WI38 (cell line): ENCODE data around the gene VWA1.
"Not testable (repeated sequence)": the region's sequence is repeated elsewhere in the genome, so short reads cannot be mapped to it uniquely, and the experiment has no call there.

Experiments
- H3K4me3 ChIP-seq: 2 replicates; pipeline ENCODE4 v1.5.1; 2011; ENCODE audit warnings: low read depth, mild to moderate bottlenecking, control low read depth, low read length
- CTCF ChIP-seq: IDR thresholded peaks from 2 replicates; pipeline ENCODE4 v1.5.1; 2012; ENCODE audit warnings: low read depth, mild to moderate bottlenecking, control low read depth, low read length

The VWA1 gene

DNA sequence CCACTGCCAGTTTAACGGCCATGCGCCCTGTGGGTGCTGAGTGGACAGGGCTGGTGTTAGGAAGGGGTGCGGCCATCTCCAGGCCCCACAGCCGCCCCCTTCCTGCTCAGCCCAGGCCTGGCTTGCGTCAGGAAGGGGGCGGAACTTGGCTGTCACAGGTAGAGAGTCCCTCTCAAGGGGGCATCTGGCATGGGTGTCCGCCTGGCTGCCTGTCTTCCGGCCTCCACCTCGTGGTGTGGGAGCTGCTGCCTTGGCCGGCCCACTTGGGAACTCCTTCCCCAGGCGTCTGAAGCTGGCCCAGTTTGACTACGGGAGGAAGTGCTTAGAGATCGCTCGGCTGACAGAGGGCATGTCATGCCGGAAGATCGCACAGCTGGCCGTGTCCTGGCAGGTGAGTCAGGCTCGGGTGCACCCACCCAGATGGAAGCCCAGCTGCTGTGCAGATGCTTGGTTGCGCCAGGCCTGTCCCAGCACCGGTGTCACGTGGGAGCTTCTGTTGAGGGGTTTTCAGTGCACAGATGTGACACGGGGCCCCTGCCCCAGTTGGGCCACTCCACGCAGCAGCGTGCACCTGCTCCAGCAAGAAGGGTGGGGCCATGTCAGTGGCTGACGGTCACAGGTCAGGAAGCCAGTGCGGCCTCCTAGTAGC is 27.0 kb downstream of the VWA1 start:
- no peak overlapping the region for H3K4me3 ChIP-seq

DNA sequence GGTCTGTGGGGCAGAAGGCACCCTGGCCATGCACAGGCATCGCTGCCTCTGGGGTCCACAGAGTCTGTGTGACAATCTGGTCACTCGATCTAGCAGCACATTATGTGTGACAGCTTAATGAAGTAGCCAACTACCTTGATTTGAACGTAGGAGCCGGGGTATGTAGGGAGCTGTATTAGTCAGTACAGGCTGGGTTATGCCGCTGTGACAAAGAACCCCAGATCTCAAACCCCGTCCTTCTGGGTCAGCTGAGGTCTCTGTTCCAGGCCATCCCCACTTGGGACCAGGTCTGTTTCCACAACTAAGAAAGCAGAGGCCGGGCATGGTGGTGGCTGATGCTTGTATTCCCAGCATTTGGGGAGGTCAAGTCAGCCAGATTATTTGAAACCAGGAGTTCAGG is 27.8 kb downstream of the VWA1 start:
- no peak overlapping the region for H3K4me3 ChIP-seq
- no peak for TF ChIP-seq CTCF

More for the DNA sequence above, 27.0 kb downstream of the VWA1 start:
- TF ChIP-seq CTCF = no peak

DNA sequence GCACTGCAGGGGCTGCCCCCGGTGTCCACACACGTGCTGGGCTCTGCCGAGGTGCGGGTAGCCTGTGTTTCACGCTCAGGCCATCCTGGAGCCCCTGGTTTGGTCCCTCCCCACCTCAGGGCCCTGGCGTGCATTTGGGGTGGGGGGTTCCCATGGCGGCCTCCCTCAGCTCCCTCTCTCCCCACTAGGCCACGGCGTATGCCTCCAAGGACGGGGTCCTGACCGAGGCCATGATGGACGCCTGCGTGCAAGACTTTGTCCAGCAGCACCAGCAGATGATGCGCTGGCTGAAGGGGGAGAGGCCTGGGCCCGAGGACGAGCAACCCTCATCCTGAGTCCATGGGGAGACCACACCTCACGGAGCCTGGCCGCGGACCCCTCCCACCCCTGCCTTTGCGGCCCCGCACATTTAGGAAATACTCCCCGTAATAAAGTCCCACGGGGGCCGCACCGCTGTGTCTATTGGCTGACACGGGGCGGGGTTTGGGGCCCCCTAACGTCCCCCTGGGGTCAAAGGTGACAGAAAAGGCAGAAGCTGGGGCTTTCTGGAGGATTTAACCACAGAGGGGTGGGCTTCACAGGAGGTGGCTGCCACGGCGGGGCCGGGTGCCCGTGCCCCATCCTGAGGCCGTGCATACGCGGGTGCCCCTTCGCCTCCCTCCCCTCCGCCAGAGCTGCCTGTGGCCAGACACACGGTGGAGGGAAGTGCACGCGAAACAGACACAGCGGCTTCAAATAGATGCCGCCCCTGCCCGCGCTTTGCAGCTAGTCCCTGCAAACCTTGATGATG is 32.9 kb downstream of the VWA1 start:
- not testable (repeated sequence) for H3K4me3 ChIP-seq

DNA sequence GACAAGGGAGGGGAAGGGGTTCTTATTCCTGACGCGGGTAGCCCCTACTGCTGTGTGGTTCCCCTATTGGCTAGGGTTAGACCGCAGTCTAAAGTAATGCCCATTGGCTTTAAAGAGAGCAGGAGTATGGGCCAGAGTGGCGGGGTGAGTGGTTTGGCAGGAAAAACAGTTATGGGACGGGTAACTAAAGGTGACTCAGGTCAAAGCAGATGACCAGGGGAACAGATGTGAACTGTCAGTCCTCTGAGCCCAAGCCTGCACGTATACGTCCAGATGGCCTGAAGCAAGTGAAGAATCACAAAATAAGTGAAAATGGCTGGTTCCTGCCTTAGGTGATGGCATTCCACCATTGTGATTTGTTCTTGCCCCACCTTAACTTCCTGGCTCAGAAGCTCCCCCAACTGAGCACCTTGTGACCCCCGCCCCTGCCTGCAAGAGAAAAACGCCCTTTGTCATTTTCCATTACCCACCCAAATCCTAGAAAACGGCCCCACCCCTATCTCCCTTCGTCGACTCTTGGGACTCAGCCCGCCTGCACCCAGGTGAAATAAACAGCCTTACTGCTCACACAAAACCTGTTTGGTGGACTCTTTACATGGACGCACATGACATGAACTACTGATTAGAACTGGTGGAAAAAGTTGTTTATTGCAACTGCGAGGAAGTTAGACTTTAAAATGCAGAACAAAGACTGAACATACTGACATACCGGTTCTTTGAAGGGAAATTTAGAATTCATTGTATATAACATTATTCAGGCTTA is 35.3 kb downstream of the VWA1 start:
- TF ChIP-seq CTCF = no peak
- H3K4me3 ChIP-seq = peak overlapping the region; percentile 67

GRCh38 chr1:1471389-1472052 is 36.0 kb downstream of the VWA1 start, which contains the start of gene ATAD3B:
TSS of gene ATAD3B (plus strand) at chr1:1471765. CDS start at chr1:1471885, 120 bp downstream.
- TF ChIP-seq CTCF = no peak

GRCh38 chr1:1472053-1472876 is 36.8 kb downstream of the VWA1 start:
- H3K4me3 ChIP-seq = peak overlapping the region; percentile 67

More at GRCh38 chr1:1471389-1472052, 36.0 kb downstream of the VWA1 start, which contains the start of gene ATAD3B:
- H3K4me3 ChIP-seq = peak within 1 kb of the TSS; percentile 67

DNA sequence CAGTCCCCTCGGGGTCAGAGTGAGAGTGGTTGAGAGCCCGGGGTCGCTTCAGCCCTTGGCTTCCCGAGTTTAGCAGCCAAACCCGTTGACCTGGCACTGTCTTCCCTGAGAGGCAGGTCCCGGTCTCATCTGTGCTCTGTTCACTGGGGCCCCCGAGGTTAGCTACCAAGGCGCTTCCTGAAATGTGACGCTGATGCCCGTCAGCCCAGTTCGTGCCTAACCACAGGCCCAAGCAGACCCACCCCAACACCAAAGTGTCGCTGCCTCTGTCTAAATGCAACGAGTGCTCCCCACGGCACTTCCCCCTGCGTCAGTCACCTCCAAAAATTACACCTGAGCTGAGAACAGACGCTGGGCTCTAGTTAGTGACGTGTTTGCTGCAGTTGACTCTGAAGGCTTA is 40.5 kb downstream of the VWA1 start:
- H3K4me3 ChIP-seq = not testable (repeated sequence)

GRCh38 chr1:1477206-1477605 is 41.7 kb downstream of the VWA1 start:
- TF ChIP-seq CTCF = no peak
- no peak overlapping the region for H3K4me3 ChIP-seq
